Measurements from ENCODE around the gene DENND10.
"Not testable (repeated sequence)": the region's sequence is repeated elsewhere in the genome, so short reads cannot be mapped to it uniquely, and the experiment has no call there.

The DENND10 gene

DNA sequence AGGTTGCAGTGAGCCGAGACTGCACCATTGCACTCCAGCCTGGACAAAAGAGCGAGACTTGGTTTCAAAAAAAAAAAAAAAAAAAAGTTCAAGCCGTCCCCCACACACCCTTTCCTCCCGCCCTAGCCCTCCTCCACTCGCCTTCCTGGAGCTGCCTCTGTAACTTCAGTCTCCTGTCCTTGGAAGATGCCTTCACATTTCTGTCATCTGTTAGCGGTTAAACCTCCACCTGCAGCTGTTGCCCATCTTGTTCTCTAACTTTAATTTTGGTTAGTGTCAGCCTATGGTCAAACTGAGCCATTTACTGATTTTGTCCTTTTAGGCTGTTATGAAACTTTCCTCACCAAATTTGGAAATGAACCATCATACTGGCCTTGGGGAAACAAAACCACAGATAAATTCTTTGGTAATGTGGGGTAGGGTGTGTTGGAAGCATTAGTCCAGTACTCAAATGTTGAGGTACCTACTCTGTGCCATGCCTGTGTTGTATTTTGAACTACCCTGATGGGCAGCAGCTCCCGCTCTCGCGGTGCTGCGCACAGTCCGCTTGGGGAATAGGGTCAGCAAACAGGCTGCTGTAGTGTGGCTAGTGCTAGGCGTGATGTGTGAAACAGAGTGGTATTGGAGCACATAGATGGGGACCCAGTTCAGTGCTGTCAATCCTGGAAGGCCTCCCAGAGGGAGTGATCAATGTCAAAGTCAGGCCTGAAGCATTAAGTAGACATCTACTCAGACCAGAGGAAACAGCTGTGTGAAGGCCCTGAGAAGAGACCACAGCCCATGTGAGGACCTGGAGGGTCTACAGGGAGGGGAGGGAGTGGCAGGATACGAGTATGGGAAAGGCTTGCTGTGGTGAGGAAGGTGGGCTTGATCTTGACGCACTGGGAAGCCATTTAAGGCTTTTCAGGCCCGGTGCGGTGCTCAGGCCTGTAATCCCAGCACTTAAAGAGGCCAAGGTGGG is 34.7 kb downstream of the DENND10 start:
- H3K4me1 ChIP-seq (ENCODE audit: control insufficient read depth, low read depth, low read length), result no peaks in the 10 kb centered on the region
- no peak overlapping the region for H3K27ac ChIP-seq (ENCODE audit: low read length)
- no peak overlapping the region for H3K4me3 ChIP-seq (ENCODE audit: low read length)
- no peaks in the 10 kb centered on the region for H3K27me3 ChIP-seq (ENCODE audit: control insufficient read depth, insufficient read depth, low read length)
- no peaks in the 10 kb centered on the region for H3K9me3 ChIP-seq (ENCODE audit: control insufficient read depth, low read depth, low read length)
- H3K36me3 ChIP-seq (ENCODE audit: control insufficient read depth, low read depth, low read length), result peaks cover 14% of the 10 kb centered on the region
- no peak overlapping the region for H3K9ac ChIP-seq (ENCODE audit: low read length)

DNA sequence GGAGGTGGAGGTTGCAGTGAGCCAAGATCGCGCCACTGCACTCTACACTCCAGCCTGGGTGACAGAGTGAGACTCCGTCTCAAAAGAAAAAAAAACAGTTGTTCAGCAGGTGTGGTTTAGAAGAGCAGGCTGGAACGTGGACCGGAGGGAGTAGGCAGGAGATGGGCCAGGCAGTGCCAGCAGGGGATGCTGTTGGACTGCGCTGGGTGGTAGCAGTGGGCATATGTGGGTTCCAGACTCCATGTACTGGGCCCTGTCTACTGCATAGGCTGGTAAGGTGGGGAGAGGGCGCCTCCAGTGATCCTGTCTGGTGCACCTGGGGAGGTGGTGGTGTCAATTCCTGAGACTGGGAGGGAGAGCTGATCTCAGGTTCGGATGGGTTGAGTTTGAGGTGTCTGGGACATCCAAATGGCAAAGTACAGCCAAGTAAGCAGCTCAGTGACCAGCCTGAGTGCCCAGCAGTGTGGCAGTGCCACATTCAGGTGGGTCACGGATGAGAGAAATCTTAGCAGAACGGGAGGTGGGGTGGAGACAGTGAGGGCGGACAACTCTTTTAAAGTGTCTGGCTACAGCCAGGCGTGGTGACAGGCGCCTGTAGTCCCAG is 35.7 kb downstream of the DENND10 start:
- Histone ChIP-seq H3K4me3 (ENCODE audit: low read length) (no peak overlapping the region), H3K9ac (ENCODE audit: low read length) (no peak overlapping the region), H3K27ac (ENCODE audit: low read length) (no peak overlapping the region), H3K9me3 (ENCODE audit: control insufficient read depth, low read depth, low read length) (no peaks in the 10 kb centered on the region), H3K27me3 (ENCODE audit: control insufficient read depth, insufficient read depth, low read length) (no peaks in the 10 kb centered on the region), H3K36me3 (ENCODE audit: control insufficient read depth, low read depth, low read length) (peaks cover 5% of the 10 kb centered on the region), H3K4me1 (ENCODE audit: control insufficient read depth, low read depth, low read length) (no peaks in the 10 kb centered on the region)

DNA sequence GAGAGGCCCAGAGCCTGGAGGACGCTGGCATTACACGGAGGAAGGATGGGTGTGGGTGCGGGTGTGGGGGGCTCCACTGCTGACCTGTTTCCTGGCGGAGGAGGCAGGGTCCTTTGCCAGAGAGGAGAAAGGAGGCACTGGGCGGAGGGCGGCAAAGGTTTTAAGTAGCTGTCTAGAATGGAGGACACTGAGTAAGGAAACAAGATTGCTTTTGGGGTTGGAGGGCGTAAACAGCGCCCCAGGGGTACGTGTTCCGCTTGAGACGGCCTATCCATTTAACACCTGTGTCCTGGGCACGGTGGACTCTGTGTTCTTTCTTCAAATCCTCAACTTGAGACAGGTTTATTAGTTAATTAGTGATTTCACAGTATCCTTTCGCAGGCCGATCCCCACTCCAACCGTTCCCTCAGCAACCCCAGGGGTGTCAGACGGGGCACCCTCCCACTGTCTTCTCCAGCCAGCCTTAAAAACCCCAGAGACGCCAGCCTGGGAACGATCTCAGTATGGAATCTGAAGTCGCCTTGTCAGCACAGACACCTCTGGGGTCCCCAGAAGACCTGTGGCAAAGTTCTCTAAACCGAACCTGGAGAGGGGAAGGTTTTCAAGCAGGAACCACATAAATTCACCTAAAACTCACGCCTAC is 36.8 kb downstream of the DENND10 start:
- Histone ChIP-seq H3K9ac (ENCODE audit: low read length) (no peak overlapping the region), H3K27me3 (ENCODE audit: control insufficient read depth, insufficient read depth, low read length) (no peaks in the 10 kb centered on the region), H3K27ac (ENCODE audit: low read length) (no peak overlapping the region), H3K36me3 (ENCODE audit: control insufficient read depth, low read depth, low read length) (no peaks in the 10 kb centered on the region), H3K4me3 (ENCODE audit: low read length) (no peak overlapping the region), H3K9me3 (ENCODE audit: control insufficient read depth, low read depth, low read length) (no peaks in the 10 kb centered on the region), H3K4me1 (ENCODE audit: control insufficient read depth, low read depth, low read length) (no peaks in the 10 kb centered on the region)

DNA sequence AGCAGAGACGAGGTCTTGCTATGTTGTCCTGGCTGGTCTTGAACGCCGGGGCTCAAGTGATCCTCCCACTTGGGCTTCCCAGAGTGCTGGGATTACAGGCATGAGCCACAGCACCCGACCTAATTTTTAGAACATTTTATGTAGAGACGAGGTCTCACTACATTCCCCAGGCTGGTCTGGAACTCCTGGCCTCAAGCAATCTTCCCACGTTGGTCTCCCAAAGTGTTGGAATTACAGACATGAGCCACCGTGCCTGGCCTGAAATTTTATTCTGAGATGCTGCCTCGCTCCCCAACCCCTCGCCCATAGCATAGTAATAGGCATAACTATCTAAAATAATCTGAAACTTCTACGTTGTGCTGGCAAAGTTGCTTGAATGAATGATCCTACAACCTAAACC is 39.7 kb downstream of the DENND10 start:
- Histone ChIP-seq H3K4me3 (ENCODE audit: low read length) (no peak overlapping the region), H3K36me3 (ENCODE audit: control insufficient read depth, low read depth, low read length) (peaks cover 5% of the 10 kb centered on the region), H3K4me1 (ENCODE audit: control insufficient read depth, low read depth, low read length) (no peaks in the 10 kb centered on the region), H3K9ac (ENCODE audit: low read length) (no peak overlapping the region), H3K27ac (ENCODE audit: low read length) (no peak overlapping the region), H3K9me3 (ENCODE audit: control insufficient read depth, low read depth, low read length) (no peaks in the 10 kb centered on the region), H3K27me3 (ENCODE audit: control insufficient read depth, insufficient read depth, low read length) (no peaks in the 10 kb centered on the region)

DNA sequence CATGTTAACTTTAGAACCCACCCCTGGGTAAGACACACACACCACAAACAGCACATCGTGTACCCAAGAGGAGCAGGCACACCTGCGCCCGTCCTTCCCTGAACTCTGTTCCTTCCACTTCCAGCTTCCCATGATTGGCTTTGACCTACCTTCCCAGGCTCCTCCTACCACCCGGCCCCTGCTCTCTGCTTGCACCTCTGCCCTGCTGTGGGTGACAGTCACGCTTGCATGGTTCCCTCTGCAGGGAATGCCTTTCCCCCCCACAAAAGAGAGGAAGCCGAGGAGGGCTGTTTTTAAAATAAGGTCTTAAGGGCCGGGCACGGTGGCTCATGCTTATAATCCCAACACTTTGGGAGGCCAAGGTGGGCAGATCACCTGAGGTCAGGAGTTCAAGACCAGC is 45.2 kb downstream of the DENND10 start:
- H3K36me3 ChIP-seq (ENCODE audit: control insufficient read depth, low read depth, low read length), result peaks cover 8% of the 10 kb centered on the region

DNA sequence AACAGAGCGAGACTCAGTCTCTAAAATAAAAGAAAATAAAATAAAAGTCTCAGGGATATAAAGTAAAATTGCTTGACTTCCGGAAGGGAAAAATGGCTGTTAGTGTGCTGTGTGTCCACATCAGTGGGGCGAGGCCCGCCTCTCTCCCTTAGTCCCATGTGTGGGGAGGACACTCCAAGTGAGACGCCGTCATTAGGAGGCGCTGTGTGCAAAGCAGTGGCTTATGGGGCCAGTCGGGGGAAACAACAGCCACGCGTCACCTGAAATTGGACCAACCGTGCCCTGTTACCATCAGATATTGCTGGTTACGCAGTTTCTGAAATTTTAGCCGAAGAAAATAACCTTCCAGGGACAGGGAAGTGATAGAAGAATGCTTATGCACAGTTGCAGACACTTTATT is 45.8 kb downstream of the DENND10 start:
- Histone ChIP-seq H3K27ac (ENCODE audit: low read length) (no peak overlapping the region), H3K4me1 (ENCODE audit: control insufficient read depth, low read depth, low read length) (no peaks in the 10 kb centered on the region), H3K27me3 (ENCODE audit: control insufficient read depth, insufficient read depth, low read length) (no peaks in the 10 kb centered on the region), H3K36me3 (ENCODE audit: control insufficient read depth, low read depth, low read length) (peaks cover 8% of the 10 kb centered on the region), H3K9ac (ENCODE audit: low read length) (no peak overlapping the region), H3K9me3 (ENCODE audit: control insufficient read depth, low read depth, low read length) (no peaks in the 10 kb centered on the region), H3K4me3 (ENCODE audit: low read length) (no peak overlapping the region)

More for the DNA sequence above, 45.2 kb downstream of the DENND10 start:
- Histone ChIP-seq H3K27ac (ENCODE audit: low read length) (no peak overlapping the region), H3K9ac (ENCODE audit: low read length) (no peak overlapping the region), H3K4me3 (ENCODE audit: low read length) (no peak overlapping the region), H3K27me3 (ENCODE audit: control insufficient read depth, insufficient read depth, low read length) (no peaks in the 10 kb centered on the region), H3K9me3 (ENCODE audit: control insufficient read depth, low read depth, low read length) (no peaks in the 10 kb centered on the region), H3K4me1 (ENCODE audit: control insufficient read depth, low read depth, low read length) (no peaks in the 10 kb centered on the region)

DNA sequence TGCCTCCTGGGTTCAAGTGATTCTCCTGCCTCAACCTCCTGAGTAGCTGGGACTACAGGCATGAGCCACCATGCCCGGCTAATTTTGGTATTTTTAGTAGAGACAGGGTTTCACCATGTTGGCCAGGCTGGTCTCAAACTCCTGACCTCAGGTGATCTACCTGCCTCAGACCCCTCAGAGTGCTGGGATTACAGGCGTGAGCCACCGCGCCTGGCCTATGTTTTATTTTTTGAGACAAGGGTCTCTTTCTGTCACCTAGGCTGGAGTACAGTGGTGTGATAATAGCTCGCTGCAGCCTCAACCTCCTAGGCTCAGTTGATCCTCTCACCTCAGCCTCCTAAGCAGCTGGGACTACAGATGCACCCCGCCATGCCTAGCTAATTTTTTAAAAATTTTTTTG is 47.7 kb downstream of the DENND10 start:
- not testable (repeated sequence) for H3K4me3 ChIP-seq (ENCODE audit: low read length); H3K9ac ChIP-seq (ENCODE audit: low read length); H3K27ac ChIP-seq (ENCODE audit: low read length); H3K9me3 ChIP-seq (ENCODE audit: control insufficient read depth, low read depth, low read length); H3K27me3 ChIP-seq (ENCODE audit: control insufficient read depth, insufficient read depth, low read length); H3K4me1 ChIP-seq (ENCODE audit: control insufficient read depth, low read depth, low read length)
- peaks cover 23% of the 10 kb centered on the region for H3K36me3 ChIP-seq (ENCODE audit: control insufficient read depth, low read depth, low read length)

DNA sequence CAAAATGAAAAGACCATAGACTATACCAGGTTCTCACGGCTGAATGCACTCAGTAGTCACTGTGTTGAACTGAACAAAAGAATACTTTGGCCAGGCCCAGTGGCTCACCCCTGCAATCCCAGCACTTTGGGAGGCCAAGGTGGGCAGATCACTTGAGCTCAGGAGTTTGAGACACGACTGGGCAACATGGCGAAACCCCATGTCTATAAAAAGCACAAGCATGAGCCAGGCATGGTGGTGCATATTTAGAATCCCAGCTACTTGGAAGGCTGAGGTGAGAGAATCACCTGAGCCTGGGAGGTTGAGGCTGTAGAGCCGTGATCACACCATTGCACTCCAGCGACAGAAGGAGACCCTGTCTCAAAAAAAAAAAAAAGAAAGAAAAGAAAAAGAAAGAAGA is 49.1 kb downstream of the DENND10 start:
- Histone ChIP-seq H3K9ac (ENCODE audit: low read length) (no peak overlapping the region), H3K36me3 (ENCODE audit: control insufficient read depth, low read depth, low read length) (peaks cover 22% of the 10 kb centered on the region), H3K9me3 (ENCODE audit: control insufficient read depth, low read depth, low read length) (no peaks in the 10 kb centered on the region), H3K4me1 (ENCODE audit: control insufficient read depth, low read depth, low read length) (no peaks in the 10 kb centered on the region), H3K27me3 (ENCODE audit: control insufficient read depth, insufficient read depth, low read length) (no peaks in the 10 kb centered on the region), H3K27ac (ENCODE audit: low read length) (no peak overlapping the region), H3K4me3 (ENCODE audit: low read length) (no peak overlapping the region)

DNA sequence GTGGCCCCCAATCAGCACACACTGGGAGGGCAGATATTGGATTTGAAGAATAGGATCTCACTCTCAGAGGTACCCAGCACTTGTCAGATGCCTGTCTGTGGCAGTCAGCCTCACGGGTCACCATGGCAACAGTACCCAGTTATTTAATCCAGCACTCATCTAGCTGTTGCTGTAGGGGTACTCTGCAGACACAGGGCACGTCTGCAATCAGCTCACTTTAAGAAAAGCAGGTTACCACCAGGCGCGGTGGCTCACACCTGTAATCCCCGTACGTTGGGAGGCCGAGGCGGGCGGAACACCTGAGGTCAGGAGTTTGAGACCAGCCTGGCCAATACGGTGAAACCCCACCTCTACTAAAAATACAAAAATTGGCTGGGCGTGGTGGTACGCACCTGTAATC is 49.7 kb downstream of the DENND10 start:
- H3K36me3 ChIP-seq (ENCODE audit: control insufficient read depth, low read depth, low read length), result peaks cover 22% of the 10 kb centered on the region
- H3K27me3 ChIP-seq (ENCODE audit: control insufficient read depth, insufficient read depth, low read length), result no peaks in the 10 kb centered on the region
- H3K9me3 ChIP-seq (ENCODE audit: control insufficient read depth, low read depth, low read length), result no peaks in the 10 kb centered on the region
- H3K4me1 ChIP-seq (ENCODE audit: control insufficient read depth, low read depth, low read length), result no peaks in the 10 kb centered on the region
- H3K27ac ChIP-seq (ENCODE audit: low read length), result no peak overlapping the region
- H3K9ac ChIP-seq (ENCODE audit: low read length), result no peak overlapping the region
- no peak overlapping the region for H3K4me3 ChIP-seq (ENCODE audit: low read length)

DNA sequence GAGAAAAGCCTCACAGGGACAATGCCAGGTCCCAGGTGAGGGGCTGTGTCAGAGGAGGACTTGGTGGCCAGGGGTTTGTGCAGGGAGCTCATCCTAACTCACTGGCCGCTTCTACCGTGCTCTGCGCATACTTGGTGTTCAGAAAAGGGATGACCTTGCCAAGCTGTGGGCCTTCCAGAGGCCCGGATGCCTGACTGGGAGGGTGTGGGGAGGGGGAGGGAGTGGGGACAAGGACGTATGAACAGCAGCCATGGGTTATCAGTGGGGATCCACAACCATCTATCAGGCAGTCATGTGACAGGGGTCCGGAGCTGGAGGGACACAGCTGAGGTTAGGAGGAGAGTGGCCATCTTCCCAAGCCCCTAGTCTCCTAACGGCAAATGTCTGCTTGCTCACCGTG is 55.4 kb downstream of the DENND10 start:
- Histone ChIP-seq H3K36me3 (ENCODE audit: control insufficient read depth, low read depth, low read length) (peaks cover 23% of the 10 kb centered on the region), H3K4me1 (ENCODE audit: control insufficient read depth, low read depth, low read length) (no peaks in the 10 kb centered on the region), H3K27ac (ENCODE audit: low read length) (no peak overlapping the region), H3K27me3 (ENCODE audit: control insufficient read depth, insufficient read depth, low read length) (no peaks in the 10 kb centered on the region), H3K4me3 (ENCODE audit: low read length) (no peak overlapping the region), H3K9ac (ENCODE audit: low read length) (no peak overlapping the region), H3K9me3 (ENCODE audit: control insufficient read depth, low read depth, low read length) (no peaks in the 10 kb centered on the region)

DNA sequence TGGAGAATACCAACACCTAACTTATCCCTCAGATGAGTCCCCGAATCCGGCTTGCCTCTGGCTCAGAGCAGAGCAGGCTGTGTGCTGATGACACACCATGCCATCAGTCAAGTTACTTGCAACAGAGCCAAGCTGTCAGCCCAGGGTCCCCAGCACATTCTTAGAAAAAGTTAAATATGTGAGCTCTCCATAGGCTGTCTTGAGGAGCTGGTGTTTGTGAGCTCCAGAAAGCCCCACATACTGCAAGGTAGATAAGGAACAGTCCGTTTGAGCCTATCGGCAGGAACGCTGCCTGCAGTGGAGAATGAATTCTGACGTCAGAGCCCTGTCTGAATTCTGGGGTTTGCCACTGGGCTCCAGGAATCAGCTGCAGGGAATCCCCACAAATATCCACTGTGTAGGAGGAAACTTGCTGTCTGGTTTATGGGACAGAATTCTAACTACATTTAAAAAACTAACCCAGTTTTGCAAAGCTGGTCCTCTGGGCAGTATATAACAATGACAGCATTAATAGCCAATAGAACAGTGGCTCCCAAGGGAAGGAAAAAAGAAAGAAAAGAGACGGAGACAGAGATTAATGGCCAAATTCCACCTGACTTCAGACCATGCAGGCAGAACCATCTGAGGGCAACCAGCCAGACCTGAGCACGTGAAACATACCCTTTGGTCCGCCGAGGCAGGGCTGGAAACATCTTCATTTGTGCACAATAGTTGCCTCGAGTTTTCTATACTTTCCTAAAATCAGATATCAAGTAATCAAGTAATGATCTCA is 58.0 kb downstream of the DENND10 start:
- H3K27me3 ChIP-seq (ENCODE audit: control insufficient read depth, insufficient read depth, low read length), result no peaks in the 10 kb centered on the region
- H3K36me3 ChIP-seq (ENCODE audit: control insufficient read depth, low read depth, low read length), result peaks cover 8% of the 10 kb centered on the region
- H3K4me1 ChIP-seq (ENCODE audit: control insufficient read depth, low read depth, low read length), result no peaks in the 10 kb centered on the region
- H3K27ac ChIP-seq (ENCODE audit: low read length), result no peak overlapping the region
- no peaks in the 10 kb centered on the region for H3K9me3 ChIP-seq (ENCODE audit: control insufficient read depth, low read depth, low read length)
- no peak overlapping the region for H3K9ac ChIP-seq (ENCODE audit: low read length)
- no peak overlapping the region for H3K4me3 ChIP-seq (ENCODE audit: low read length)

Data from iPS-18a (cell line).